T-helper 1 cell treated with Interleukin-12 subunit alpha and Interleukin-12 subunit beta and Interleukin-4 antibody, amounts not matched to agents 30 μg/mL and 1 μg/mL, for 36 hours (primary cell): ENCODE measurements around the gene CSK.

ENCODE experiments used
- H3K27ac Mint-ChIP-seq: one replicate; pipeline ENCODE4 v1.8.0; 2021; ENCODE audit warnings: mild to moderate bottlenecking, mixed read lengths
- H3K27me3 Mint-ChIP-seq: one replicate; pipeline ENCODE4 v1.8.0; 2021; ENCODE audit warnings: low read depth, mixed read lengths
- H3K36me3 Mint-ChIP-seq: one replicate; pipeline ENCODE4 v1.8.0; 2021; ENCODE audit warnings: low read depth, mixed read lengths
- H3K4me1 Mint-ChIP-seq: one replicate; pipeline ENCODE4 v1.8.0; 2021; ENCODE audit warnings: low read depth, mixed read lengths
- H3K4me3 Mint-ChIP-seq: one replicate; pipeline ENCODE4 v1.8.0; 2021; ENCODE audit warnings: mild to moderate bottlenecking, moderate library complexity, mixed read lengths
- H3K9me3 Mint-ChIP-seq: one replicate; pipeline ENCODE4 v1.8.0; 2021; ENCODE audit warnings: mixed read lengths

The CSK gene

GRCh38 chr15:74815121-74815934 is 33.4 kb downstream of the CSK start:
- Mint-ChIP-seq H3K27me3 (no peaks in the 10 kb centered on the region), H3K4me1 (peaks cover 16% of the 10 kb centered on the region), H3K36me3 (no peaks in the 10 kb centered on the region), H3K9me3 (no peaks in the 10 kb centered on the region), H3K4me3 (no peak overlapping the region), H3K27ac (no peak overlapping the region)

GRCh38 chr15:74815961-74816360 is 34.1 kb downstream of the CSK start:
- H3K27me3 Mint-ChIP-seq = no peaks in the 10 kb centered on the region
- no peaks in the 10 kb centered on the region for H3K9me3 Mint-ChIP-seq
- peaks cover 16% of the 10 kb centered on the region for H3K4me1 Mint-ChIP-seq
- no peak overlapping the region for H3K27ac Mint-ChIP-seq
- H3K4me3 Mint-ChIP-seq = no peak overlapping the region
- no peaks in the 10 kb centered on the region for H3K36me3 Mint-ChIP-seq

- Mint-ChIP-seq H3K9me3 (no peaks in the 10 kb centered on the region), H3K4me1 (peaks cover 16% of the 10 kb centered on the region), H3K27me3 (no peaks in the 10 kb centered on the region), H3K27ac (no peak overlapping the region), H3K4me3 (no peak overlapping the region), H3K36me3 (no peaks in the 10 kb centered on the region)
Measured at GRCh38 chr15:74816624-74817369, 34.9 kb downstream of the CSK start.

- Mint-ChIP-seq H3K9me3 (no peaks in the 10 kb centered on the region), H3K27me3 (no peaks in the 10 kb centered on the region), H3K36me3 (no peaks in the 10 kb centered on the region), H3K27ac (no peak overlapping the region), H3K4me1 (peaks cover 16% of the 10 kb centered on the region), H3K4me3 (no peak overlapping the region)
Measured at GRCh38 chr15:74817370-74817737, 35.5 kb downstream of the CSK start.

GRCh38 chr15:74820056-74820455 is 38.2 kb downstream of the CSK start:
- Mint-ChIP-seq H3K4me3 (no peak overlapping the region), H3K4me1 (peaks cover 14% of the 10 kb centered on the region), H3K27ac (no peak overlapping the region), H3K27me3 (peaks cover 5% of the 10 kb centered on the region), H3K9me3 (no peaks in the 10 kb centered on the region), H3K36me3 (no peaks in the 10 kb centered on the region)

- H3K9me3 Mint-ChIP-seq = no peaks in the 10 kb centered on the region
- H3K27me3 Mint-ChIP-seq = peaks cover 10% of the 10 kb centered on the region
- no peaks in the 10 kb centered on the region for H3K36me3 Mint-ChIP-seq
- peaks cover 10% of the 10 kb centered on the region for H3K4me1 Mint-ChIP-seq
- no peak overlapping the region for H3K4me3 Mint-ChIP-seq
- H3K27ac Mint-ChIP-seq = no peak overlapping the region
Measured at GRCh38 chr15:74821091-74821789, 39.4 kb downstream of the CSK start.

- Mint-ChIP-seq H3K36me3 (no peaks in the 10 kb centered on the region), H3K4me3 (no peak overlapping the region), H3K27ac (no peak overlapping the region), H3K4me1 (peaks cover 10% of the 10 kb centered on the region), H3K27me3 (peaks cover 14% of the 10 kb centered on the region), H3K9me3 (no peaks in the 10 kb centered on the region)
Measured at GRCh38 chr15:74821790-74822158, 39.9 kb downstream of the CSK start.

- Mint-ChIP-seq H3K9me3 (no peaks in the 10 kb centered on the region), H3K27ac (no peak overlapping the region), H3K4me1 (peaks cover 10% of the 10 kb centered on the region), H3K27me3 (peaks cover 18% of the 10 kb centered on the region), H3K4me3 (no peak overlapping the region), H3K36me3 (no peaks in the 10 kb centered on the region)
Measured at GRCh38 chr15:74822233-74822632, 40.4 kb downstream of the CSK start.

- H3K9me3 Mint-ChIP-seq = no peaks in the 10 kb centered on the region
- no peak overlapping the region for H3K4me3 Mint-ChIP-seq
- peaks cover 10% of the 10 kb centered on the region for H3K4me1 Mint-ChIP-seq
- H3K27ac Mint-ChIP-seq = no peak overlapping the region
- no peaks in the 10 kb centered on the region for H3K36me3 Mint-ChIP-seq
- H3K27me3 Mint-ChIP-seq = peaks cover 27% of the 10 kb centered on the region
Measured at GRCh38 chr15:74823324-74823723, 41.4 kb downstream of the CSK start.

GRCh38 chr15:74824976-74825375 is 43.1 kb downstream of the CSK start:
- Mint-ChIP-seq H3K4me3 (no peak overlapping the region), H3K27me3 (peaks cover 27% of the 10 kb centered on the region), H3K4me1 (no peaks in the 10 kb centered on the region), H3K27ac (no peak overlapping the region), H3K36me3 (no peaks in the 10 kb centered on the region), H3K9me3 (no peaks in the 10 kb centered on the region)

- Mint-ChIP-seq H3K4me1 (no peaks in the 10 kb centered on the region), H3K9me3 (no peaks in the 10 kb centered on the region), H3K36me3 (no peaks in the 10 kb centered on the region), H3K27me3 (peaks cover 27% of the 10 kb centered on the region), H3K27ac (no peak overlapping the region), H3K4me3 (no peak overlapping the region)
Measured at GRCh38 chr15:74825866-74826265, 44.0 kb downstream of the CSK start.

GRCh38 chr15:74826364-74826819 is 44.5 kb downstream of the CSK start, which contains the start of gene CPLX3:
Gene CPLX3 (plus strand): TSS chr15:74826627. CDS start chr15:74826704, 77 bp downstream.
- Mint-ChIP-seq H3K27me3 (peaks cover 27% of the 10 kb centered on the region), H3K4me1 (no peaks in the 10 kb centered on the region), H3K9me3 (no peaks in the 10 kb centered on the region), H3K4me3 (peak within 1 kb of the TSS; percentile 21), H3K36me3 (no peaks in the 10 kb centered on the region), H3K27ac (no peak within 1 kb of the TSS)

- Mint-ChIP-seq H3K4me3 (no peak overlapping the region), H3K27ac (no peak overlapping the region), H3K27me3 (peaks cover 27% of the 10 kb centered on the region), H3K9me3 (no peaks in the 10 kb centered on the region), H3K4me1 (no peaks in the 10 kb centered on the region), H3K36me3 (no peaks in the 10 kb centered on the region)
Measured at GRCh38 chr15:74826921-74827320, 45.0 kb downstream of the CSK start.

GRCh38 chr15:74827614-74828013 is 45.7 kb downstream of the CSK start:
- Mint-ChIP-seq H3K27ac (no peak overlapping the region), H3K36me3 (no peaks in the 10 kb centered on the region), H3K9me3 (no peaks in the 10 kb centered on the region), H3K4me3 (no peak overlapping the region), H3K4me1 (no peaks in the 10 kb centered on the region), H3K27me3 (peaks cover 27% of the 10 kb centered on the region)
